ENCODE measurements around the gene ZNF740.
A peak's percentile ranks its signal among the peaks of the same experiment; 100 is the strongest.

Gene ZNF740

GRCh38 chr12:53182903-53183302 lies 2.4 kb downstream of the ZNF740 start:
- TF ChIP-seq CTCF (conservative IDR thresholded peaks at IDR 0.05; ENCODE audit: low read length): no peak
- H3K4me3 ChIP-seq (ENCODE audit: low read length): no peak overlapping the region; the same call in 1 of the 2 replicates
- DNase-seq (ENCODE audit: low read depth): no peak

DNA sequence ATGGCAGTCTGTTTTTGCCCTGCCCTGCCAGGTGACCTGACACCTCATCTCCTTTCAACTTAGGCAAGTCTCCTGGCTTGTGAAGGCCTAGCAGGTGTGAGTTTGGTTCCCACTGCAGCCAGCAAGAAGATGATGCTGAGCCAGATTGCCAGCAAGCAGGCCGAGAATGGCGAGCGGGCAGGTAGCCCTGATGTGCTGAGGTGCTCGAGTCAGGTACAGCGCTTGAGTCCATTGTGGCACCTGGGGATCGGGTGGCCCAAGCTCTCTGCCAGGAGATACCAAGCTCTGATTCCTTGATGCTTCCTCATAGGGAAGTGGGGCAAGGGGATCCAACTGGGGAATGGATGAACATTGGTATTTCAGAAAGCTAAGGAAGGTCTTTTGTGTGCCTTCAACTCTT lies 4.3 kb downstream of the ZNF740 start:
- no peak for TF ChIP-seq CTCF (conservative IDR thresholded peaks at IDR 0.05; ENCODE audit: low read length)
- no peak for DNase-seq (ENCODE audit: low read depth)
- no peak overlapping the region for H3K4me3 ChIP-seq (ENCODE audit: low read length)

DNA sequence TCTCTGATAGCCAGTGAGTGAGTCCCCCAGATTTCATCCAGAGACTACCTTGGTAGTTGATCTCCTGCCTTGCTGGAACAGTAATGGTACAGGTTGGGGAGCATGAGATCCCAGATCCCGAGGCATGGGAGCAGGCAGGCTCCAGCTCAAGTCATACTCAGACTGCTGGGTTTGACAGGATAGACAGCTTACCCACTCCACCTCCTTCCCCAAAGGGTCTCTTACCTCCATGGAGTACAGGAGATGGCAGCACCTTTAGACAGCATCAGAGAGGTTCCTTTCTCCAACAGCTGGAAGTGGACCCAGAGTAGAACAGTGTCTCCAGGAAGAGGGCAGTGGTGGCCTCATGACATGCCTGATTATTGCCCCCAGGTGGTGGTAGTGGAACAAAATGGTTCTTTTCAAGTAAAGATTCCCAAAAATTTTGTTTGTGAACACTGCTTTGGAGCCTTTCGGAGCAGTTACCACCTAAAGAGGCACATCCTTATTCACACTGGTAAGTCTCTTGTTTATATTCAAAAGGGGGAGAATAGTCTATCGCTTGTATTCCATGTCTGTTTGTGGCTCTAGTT lies 5.1 kb downstream of the ZNF740 start:
- no peak for DNase-seq (ENCODE audit: low read depth)
- no peak; the same call in 1 of the 2 replicates for TF ChIP-seq CTCF (conservative IDR thresholded peaks at IDR 0.05; ENCODE audit: low read length)
- no peak overlapping the region for H3K4me3 ChIP-seq (ENCODE audit: low read length)

GRCh38 chr12:53186745-53187144 lies 6.2 kb downstream of the ZNF740 start:
- DNase-seq (ENCODE audit: low read depth): no peak
- no peak for TF ChIP-seq CTCF (conservative IDR thresholded peaks at IDR 0.05; ENCODE audit: low read length)
- no peak overlapping the region for H3K4me3 ChIP-seq (ENCODE audit: low read length)

DNA sequence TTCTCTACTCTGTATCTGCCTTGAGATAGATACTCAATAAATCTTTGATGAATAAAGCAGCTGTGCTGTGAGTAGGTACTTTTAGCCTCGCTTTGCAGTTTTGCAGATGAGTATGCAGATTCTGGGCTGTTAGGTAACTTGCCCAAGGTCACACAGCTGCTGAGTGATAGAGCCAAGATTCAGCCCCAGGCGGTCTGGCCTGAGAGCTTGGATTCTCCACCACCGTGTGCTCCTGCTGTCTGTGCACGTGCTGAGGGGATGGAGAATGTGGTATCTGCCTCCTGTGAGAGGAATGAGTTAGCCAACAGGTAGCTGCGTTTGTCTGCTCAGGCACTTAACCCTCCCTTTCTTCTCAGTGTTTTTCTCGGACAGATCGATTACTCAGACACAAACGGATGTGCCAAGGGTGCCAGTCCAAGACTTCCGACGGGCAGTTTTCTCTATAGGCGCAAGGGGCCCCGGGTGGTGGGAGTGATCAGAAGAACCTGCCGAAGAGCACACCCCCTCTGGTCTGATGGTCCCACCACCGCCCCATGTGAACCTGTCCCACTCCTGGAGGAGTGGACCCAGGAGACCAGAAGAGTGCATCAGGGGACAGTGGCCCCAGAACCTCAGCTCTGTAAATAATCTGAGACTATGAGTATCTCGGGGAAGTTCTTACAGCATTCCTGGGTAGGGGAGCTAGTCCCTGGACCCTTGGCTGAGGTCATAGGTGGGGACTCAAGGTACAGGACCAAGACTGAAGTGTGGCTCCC lies 6.8 kb downstream of the ZNF740 start:
- TF ChIP-seq CTCF (conservative IDR thresholded peaks at IDR 0.05; ENCODE audit: low read length): no peak
- DNase-seq (ENCODE audit: low read depth): no peak
- H3K4me3 ChIP-seq (ENCODE audit: low read length): no peak overlapping the region

DNA sequence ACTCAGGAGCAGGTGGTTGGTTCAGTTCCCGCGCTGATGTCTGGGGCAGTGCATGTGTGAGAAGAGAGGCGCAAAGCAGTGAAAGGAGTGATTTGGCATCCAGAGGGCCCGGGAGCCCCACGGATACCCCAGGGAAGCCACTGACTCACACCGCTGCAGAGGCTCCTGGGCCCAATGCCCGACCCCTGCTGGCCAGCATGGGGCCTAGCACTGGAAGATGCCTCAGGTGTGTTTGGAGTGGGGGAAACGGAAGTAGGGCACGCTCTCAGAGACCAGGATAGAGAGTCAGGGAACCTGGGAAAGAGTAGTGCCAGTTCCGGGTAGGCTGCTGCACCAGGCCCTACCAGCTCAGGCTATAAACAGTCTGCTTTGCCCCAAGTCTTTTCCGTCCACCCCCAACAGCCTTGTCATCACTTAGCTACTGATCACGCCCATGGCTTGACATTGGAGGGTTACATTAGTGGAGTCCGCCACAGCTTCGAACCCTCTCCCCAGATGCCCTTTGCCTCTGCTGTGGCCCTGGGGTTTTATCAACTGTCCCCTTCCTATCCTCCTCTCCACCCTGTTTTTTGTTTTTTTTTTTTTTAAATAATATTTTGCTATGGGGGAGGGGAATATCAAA lies 9.7 kb downstream of the ZNF740 start:
- H3K4me3 ChIP-seq (ENCODE audit: low read length): no peak overlapping the region
- DNase-seq (ENCODE audit: low read depth): peak; percentile 57
- TF ChIP-seq CTCF (conservative IDR thresholded peaks at IDR 0.05; ENCODE audit: low read length): peak; percentile 78

All from AG10803 (cell line).